GM12878 (cell line): ENCODE measurements around the gene SEPTIN10. TPM values are rescaled to one million over a fixed set of nuclear protein-coding genes. Genes with fewer than 3 reads are reported as not detected.

Source experiments
- ATAC-seq: fragments of 200-7000 bp; cut with Tn5 transposase; 3 replicates; pipeline ENCODE4 v1.9.1; 2020; ENCODE audit warnings: mild to moderate bottlenecking, moderate library complexity
- BruUV-seq: library from RNA; stranded (reverse); fragments of 400-500 nt; replicated peaks from 2 replicates; lab custom pipeline; 2021; lab: Mats Ljungman, UMichigan
- CTCF ChIA-PET: fragments of 300-600 bp; sonication (Branson Sonifier 250); formaldehyde crosslinking; extraction: SDS; loops from one replicate; lab custom pipeline; 2021; ENCODE audit warnings: inconsistent platforms; lab: Yijun Ruan, JAX
- POLR2A ChIA-PET: fragments of 350-600 bp; formaldehyde crosslinking; extraction: SDS; loops from one replicate; lab custom pipeline; 2021; ENCODE audit warnings: inconsistent platforms; lab: Charles Lee
- RAD21 ChIA-PET: fragments of 300-600 bp; sonication (Branson Sonifier 250); formaldehyde crosslinking; loops from one replicate; lab custom pipeline; 2023; ENCODE audit warnings: antibody characterized with exemption; ENCODE audit not compliant: unreplicated experiment; lab: Charles Lee
- SMC1A ChIA-PET: fragments of 300-600 bp; sonication (Branson Sonifier 250); formaldehyde crosslinking; loops from one replicate; lab custom pipeline; 2023; ENCODE audit not compliant: unreplicated experiment, uncharacterized antibody; lab: Charles Lee
- DNase-seq: peaks from one replicate; pipeline ENCODE4 v3.0.0-alpha.2; 2011; ENCODE audit warnings: low read depth, low spot score
- FAIRE-seq: peaks from 3 replicates; lab custom pipeline; 2011; peaks lifted over from hg19 to GRCh38; lab: Jason Lieb, UNC
- H2AFZ ChIP-seq: 2 replicates; pipeline ENCODE4 v1.6.0; 2011; ENCODE audit warnings: low read depth, low read length, control low read depth; ENCODE audit not compliant: control insufficient read depth
- H3K27ac ChIP-seq: 2 replicates; pipeline ENCODE4 v1.5.1; 2011; ENCODE audit warnings: control low read depth; ENCODE audit not compliant: control insufficient read depth, insufficient read depth
- H3K27me3 ChIP-seq, 2 experiments: replicated peaks in 1 of 2; 2 replicates each; pipeline versions ENCODE4 v1.6.0 to v1.6.1; 2011; ENCODE audit warnings: low read length in 1 of 2; ENCODE audit not compliant: control insufficient read depth in 2 of 2, insufficient read depth in 2 of 2
- H3K36me3 ChIP-seq, 2 experiments: 2 replicates each; pipeline ENCODE4 v1.5.1; 2011; ENCODE audit warnings: low read length in 1 of 2; ENCODE audit not compliant: control insufficient read depth in 2 of 2, insufficient read depth in 2 of 2
- H3K4me1 ChIP-seq: 2 replicates; pipeline ENCODE4 v1.6.1; 2011; ENCODE audit warnings: mild to moderate bottlenecking, low read length, moderate library complexity, mixed read lengths; ENCODE audit not compliant: control insufficient read depth, insufficient read depth
- H3K4me2 ChIP-seq: 2 replicates; pipeline ENCODE4 v1.6.0; 2011; ENCODE audit warnings: control low read depth; ENCODE audit not compliant: control insufficient read depth, insufficient read depth
- H3K4me3 ChIP-seq: fragments of 200-600 bp; sonication (generic); 2 replicates; pipeline ENCODE4 v1.5.1; 2016
- H3K79me2 ChIP-seq: 2 replicates; pipeline ENCODE4 v1.6.0; 2011; ENCODE audit warnings: low read length; ENCODE audit not compliant: control insufficient read depth, insufficient read depth
- H3K9ac ChIP-seq: 2 replicates; pipeline ENCODE4 v1.8.0; 2011; ENCODE audit warnings: low read length, control low read depth, mixed read lengths; ENCODE audit not compliant: control insufficient read depth, insufficient read depth
- H3K9me3 ChIP-seq: replicated peaks from 3 replicates; pipeline ENCODE4 v1.5.1; 2011; ENCODE audit warnings: mild to moderate bottlenecking, low read length; ENCODE audit not compliant: control insufficient read depth, insufficient read depth
- H4K20me1 ChIP-seq: 2 replicates; pipeline ENCODE4 v1.6.0; 2011; ENCODE audit not compliant: control insufficient read depth, insufficient read depth
- FOS ChIP-seq: IDR thresholded peaks from 3 replicates; pipeline ENCODE4 v1.6.1; 2011; ENCODE audit warnings: borderline replicate concordance; ENCODE audit not compliant: insufficient read length; ENCODE audit errors: extremely low read depth
- MYB ChIP-seq: fragments of 150-350 bp; IDR thresholded peaks from 2 replicates; pipeline ENCODE4 v1.6.1; 2014; ENCODE audit warnings: mild to moderate bottlenecking, low read depth, low read length, borderline replicate concordance
- NKRF ChIP-seq: fragments of 450-650 bp; conservative IDR thresholded peaks from 2 replicates; pipeline ENCODE4 v1.6.1; 2017; ENCODE audit warnings: mild to moderate bottlenecking, moderate library complexity
- SMAD5 ChIP-seq: IDR thresholded peaks from 2 replicates; pipeline ENCODE4 v1.6.1; 2016; ENCODE audit warnings: antibody characterized with exemption, low read depth
- SMARCA5 ChIP-seq: fragments of 450-650 bp; IDR thresholded peaks from 2 replicates; pipeline ENCODE4 v1.6.1; 2017; ENCODE audit warnings: mild to moderate bottlenecking
- ZNF274 ChIP-seq: IDR thresholded peaks from one replicate; pipeline ENCODE4 v1.8.0; 2011; ENCODE audit not compliant: insufficient read length, insufficient read depth
- in situ Hi-C: fragments of 300-500 bp; cut with MboI; formaldehyde crosslinking; loops from 9 replicates; pipeline ENCODE4 v1.14.3; 2018; ENCODE audit warnings: mixed read lengths
- intact Hi-C: fragments of 100-400 bp; cut with micrococcal nuclease; formaldehyde crosslinking; loops from one replicate; pipeline ENCODE4 v1.14.2; 2022; ENCODE audit not compliant: unreplicated experiment
- polyA plus RNA-seq, 11 experiments: library from polyadenylated mRNA; depleted of rRNA in 4 of 11; unstranded in 6 of 11; stranded (reverse) in 5 of 11; fragments of >200 nt; fragmentation: Nextera tagmentation in 4 of 11; fragmentation: Illumina TruSeq in 1 of 11; extraction: Ambion mirVana in 4 of 11; extraction: Trizol in 1 of 11; gene quantifications; 1 replicate in 1 of 11; 2 replicates in 10 of 11; pipeline versions ENCODE4 v1.2.1 to v1.2.3, GENCODE V29; 2011 to 2016; ENCODE audit warnings: inconsistent platforms in 2 of 11, missing spikeins in 2 of 11, low read depth in 1 of 11
- total RNA-seq, 4 experiments: library from RNA; depleted of rRNA in 3 of 4; stranded (reverse); fragments of >200 nt in 3 of 4; fragmentation: Illumina TruSeq in 1 of 4; extraction: Trizol in 1 of 4; gene quantifications; 2 replicates each; pipeline versions ENCODE4 v1.2.1 to v1.2.3, GENCODE V29; 2013 to 2021
- TF ChIP-seq, protein P1 (sequence below): fragments of 450-650 bp; IDR thresholded peaks from 2 replicates; pipeline ENCODE4 v1.6.1; 2014; ENCODE audit warnings: mild to moderate bottlenecking
- TF ChIP-seq, protein P2 (sequence below): IDR thresholded peaks from 2 replicates; pipeline ENCODE4 v1.6.1; 2012; ENCODE audit warnings: low read length, inconsistent platforms
- TF ChIP-seq, protein P3 (sequence below): IDR thresholded peaks from 2 replicates; pipeline ENCODE4 v1.6.1; 2012; ENCODE audit warnings: improper control_type of control experiment, low read depth, low read length; ENCODE audit not compliant: insufficient replicate concordance

Gene SEPTIN10
- total and polyA plus RNA-seq, 10 of the 15 experiments (the other 5 are each of a cell fraction or from before 2014, with no cell fraction given): 20.2 to 132 (median 62.7) TPM

GRCh38 chr2:109591206-109591605 is 22.6 kb downstream of the SEPTIN10 start:
- Histone ChIP-seq H3K9ac (no peak overlapping the region), H4K20me1 (no peaks in the 10 kb centered on the region), H3K79me2 (peaks cover 19% of the 10 kb centered on the region), H3K27ac (no peak overlapping the region; the same call in 1 of the 2 replicates), H3K27me3 (no peaks in the 10 kb centered on the region), H3K4me2 (no peak overlapping the region), H3K4me1 (peaks cover 14% of the 10 kb centered on the region), H3K4me3 (no peak overlapping the region), H3K36me3 (no peaks in the 10 kb centered on the region; a peak in 2 of 4 replicates)
- in situ Hi-C loops (no loop called here), intact Hi-C loops (no loop called here)
- RAD21 ChIA-PET: no interaction called here
- CTCF ChIA-PET: interaction anchor here (0.7 kb wide), 1 partner anchor 45 kb away, joined by 4 read pairs; no protein-coding TSS in a partner anchor
- DNase-seq (no peak), ATAC-seq (no peak), FAIRE-seq (no peak)
- POLR2A ChIA-PET: no interaction called here
- no TSS peak for BruUV-seq
- TF ChIP-seq, protein P1, sequence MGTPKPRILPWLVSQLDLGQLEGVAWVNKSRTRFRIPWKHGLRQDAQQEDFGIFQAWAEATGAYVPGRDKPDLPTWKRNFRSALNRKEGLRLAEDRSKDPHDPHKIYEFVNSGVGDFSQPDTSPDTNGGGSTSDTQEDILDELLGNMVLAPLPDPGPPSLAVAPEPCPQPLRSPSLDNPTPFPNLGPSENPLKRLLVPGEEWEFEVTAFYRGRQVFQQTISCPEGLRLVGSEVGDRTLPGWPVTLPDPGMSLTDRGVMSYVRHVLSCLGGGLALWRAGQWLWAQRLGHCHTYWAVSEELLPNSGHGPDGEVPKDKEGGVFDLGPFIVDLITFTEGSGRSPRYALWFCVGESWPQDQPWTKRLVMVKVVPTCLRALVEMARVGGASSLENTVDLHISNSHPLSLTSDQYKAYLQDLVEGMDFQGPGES: no peak
- TF ChIP-seq SMAD5: no peak
- TF ChIP-seq, protein P2, sequence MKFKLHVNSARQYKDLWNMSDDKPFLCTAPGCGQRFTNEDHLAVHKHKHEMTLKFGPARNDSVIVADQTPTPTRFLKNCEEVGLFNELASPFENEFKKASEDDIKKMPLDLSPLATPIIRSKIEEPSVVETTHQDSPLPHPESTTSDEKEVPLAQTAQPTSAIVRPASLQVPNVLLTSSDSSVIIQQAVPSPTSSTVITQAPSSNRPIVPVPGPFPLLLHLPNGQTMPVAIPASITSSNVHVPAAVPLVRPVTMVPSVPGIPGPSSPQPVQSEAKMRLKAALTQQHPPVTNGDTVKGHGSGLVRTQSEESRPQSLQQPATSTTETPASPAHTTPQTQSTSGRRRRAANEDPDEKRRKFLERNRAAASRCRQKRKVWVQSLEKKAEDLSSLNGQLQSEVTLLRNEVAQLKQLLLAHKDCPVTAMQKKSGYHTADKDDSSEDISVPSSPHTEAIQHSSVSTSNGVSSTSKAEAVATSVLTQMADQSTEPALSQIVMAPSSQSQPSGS: no peak
- no peak for TF ChIP-seq ZNF274
- TF ChIP-seq, protein P3, sequence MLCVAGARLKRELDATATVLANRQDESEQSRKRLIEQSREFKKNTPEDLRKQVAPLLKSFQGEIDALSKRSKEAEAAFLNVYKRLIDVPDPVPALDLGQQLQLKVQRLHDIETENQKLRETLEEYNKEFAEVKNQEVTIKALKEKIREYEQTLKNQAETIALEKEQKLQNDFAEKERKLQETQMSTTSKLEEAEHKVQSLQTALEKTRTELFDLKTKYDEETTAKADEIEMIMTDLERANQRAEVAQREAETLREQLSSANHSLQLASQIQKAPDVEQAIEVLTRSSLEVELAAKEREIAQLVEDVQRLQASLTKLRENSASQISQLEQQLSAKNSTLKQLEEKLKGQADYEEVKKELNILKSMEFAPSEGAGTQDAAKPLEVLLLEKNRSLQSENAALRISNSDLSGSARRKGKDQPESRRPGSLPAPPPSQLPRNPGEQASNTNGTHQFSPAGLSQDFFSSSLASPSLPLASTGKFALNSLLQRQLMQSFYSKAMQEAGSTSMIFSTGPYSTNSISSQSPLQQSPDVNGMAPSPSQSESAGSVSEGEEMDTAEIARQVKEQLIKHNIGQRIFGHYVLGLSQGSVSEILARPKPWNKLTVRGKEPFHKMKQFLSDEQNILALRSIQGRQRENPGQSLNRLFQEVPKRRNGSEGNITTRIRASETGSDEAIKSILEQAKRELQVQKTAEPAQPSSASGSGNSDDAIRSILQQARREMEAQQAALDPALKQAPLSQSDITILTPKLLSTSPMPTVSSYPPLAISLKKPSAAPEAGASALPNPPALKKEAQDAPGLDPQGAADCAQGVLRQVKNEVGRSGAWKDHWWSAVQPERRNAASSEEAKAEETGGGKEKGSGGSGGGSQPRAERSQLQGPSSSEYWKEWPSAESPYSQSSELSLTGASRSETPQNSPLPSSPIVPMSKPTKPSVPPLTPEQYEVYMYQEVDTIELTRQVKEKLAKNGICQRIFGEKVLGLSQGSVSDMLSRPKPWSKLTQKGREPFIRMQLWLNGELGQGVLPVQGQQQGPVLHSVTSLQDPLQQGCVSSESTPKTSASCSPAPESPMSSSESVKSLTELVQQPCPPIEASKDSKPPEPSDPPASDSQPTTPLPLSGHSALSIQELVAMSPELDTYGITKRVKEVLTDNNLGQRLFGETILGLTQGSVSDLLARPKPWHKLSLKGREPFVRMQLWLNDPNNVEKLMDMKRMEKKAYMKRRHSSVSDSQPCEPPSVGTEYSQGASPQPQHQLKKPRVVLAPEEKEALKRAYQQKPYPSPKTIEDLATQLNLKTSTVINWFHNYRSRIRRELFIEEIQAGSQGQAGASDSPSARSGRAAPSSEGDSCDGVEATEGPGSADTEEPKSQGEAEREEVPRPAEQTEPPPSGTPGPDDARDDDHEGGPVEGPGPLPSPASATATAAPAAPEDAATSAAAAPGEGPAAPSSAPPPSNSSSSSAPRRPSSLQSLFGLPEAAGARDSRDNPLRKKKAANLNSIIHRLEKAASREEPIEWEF: no peak
- no peak for TF ChIP-seq MYB
- no peak for TF ChIP-seq NKRF
- no peak for TF ChIP-seq FOS
- TF ChIP-seq SMARCA5: no peak
- TF ChIP-seq, all 136 proteins: peak for 0
- SMC1A ChIA-PET: interaction anchor here (1.4 kb wide), 1 partner anchor 22 kb away, joined by 4 read pairs; no protein-coding TSS in a partner anchor
- Histone ChIP-seq H3K9me3 (no peaks in the 10 kb centered on the region; the same call in 2 of the 3 replicates), H2AFZ (no peak overlapping the region)
